Psoas muscle (tissue), 8 donors: Measurements from ENCODE around the gene RFC2. TPM values are rescaled to one million over a fixed set of nuclear protein-coding genes. Genes with fewer than 3 reads are reported as not detected.

Experiments used
- ATAC-seq, 4 donors: fragments of 200-7000 bp; cut with Tn5 transposase; one replicate each; pipeline ENCODE4 v1.9.1; 2020; ENCODE audit warnings: moderate library complexity in 3 of 4, mild to moderate bottlenecking in 2 of 4
- DNase-seq, 2 donors: peaks; one replicate each; pipeline ENCODE4 v3.0.0-alpha.2; 2020
- H3K27ac ChIP-seq: fragments of 200-600 bp; one replicate; pipeline ENCODE4 v1.8.0; 2022
- H3K27me3 ChIP-seq, 3 donors: fragments of 200-600 bp in 1 of 3; one replicate each; pipeline versions ENCODE4 v1.6.1 to v1.8.0; 2013 to 2022; ENCODE audit warnings: low read length in 2 of 3, mild to moderate bottlenecking in 2 of 3, moderate library complexity in 1 of 3; ENCODE audit not compliant: insufficient read depth in 3 of 3
- H3K36me3 ChIP-seq, 2 donors: fragments of 200-600 bp in 1 of 2; one replicate each; pipeline versions ENCODE4 v1.6.1 to v1.8.0; 2013 to 2022; ENCODE audit warnings: low read depth in 1 of 2, mild to moderate bottlenecking in 1 of 2, moderate library complexity in 1 of 2; ENCODE audit not compliant: insufficient read depth in 1 of 2
- H3K4me1 ChIP-seq: fragments of 200-600 bp; one replicate; pipeline ENCODE4 v1.8.0; 2022
- H3K4me3 ChIP-seq: fragments of 200-600 bp; one replicate; pipeline ENCODE4 v1.8.0; 2022; ENCODE audit warnings: mild to moderate bottlenecking
- H3K9me3 ChIP-seq: fragments of 200-600 bp; one replicate; pipeline ENCODE4 v1.8.0; 2022
- CTCF ChIP-seq: fragments of 200-600 bp; IDR thresholded peaks from one replicate; pipeline ENCODE4 v1.8.0; 2022; ENCODE audit warnings: antibody characterized with exemption
- WGBS, 3 donors: extraction: QIAGEN DNeasy Blood & Tissue Kit; methylation state at CpG; one replicate each; pipeline versions ENCODE4 v1.1.6 to v1.1.7; 2013; 5-methylcytosine and 5-hydroxymethylcytosine counted together
- intact Hi-C, 2 donors: fragments of 100-400 bp; cut with DNase I; formaldehyde crosslinking; loops; one replicate each; pipeline versions ENCODE4 v1.11.0 to v1.14.2; 2022
- polyA plus RNA-seq, 3 donors: library from polyadenylated mRNA; stranded (reverse); fragments of 200-250 nt; gene quantifications; one replicate each; pipeline ENCODE4 v1.2.3, GENCODE V29; 2013
- total RNA-seq, 4 donors: library from RNA; stranded (reverse); fragmentation: NEBNext Ultra II Directional in 2 of 4; extraction: Animal tissue kit (Norgen Biotek cat#: 25700) in 2 of 4; gene quantifications; one replicate each; pipeline versions ENCODE4 v1.2.1 to v1.2.4, GENCODE V29; 2021 to 2023
- donor health status: healthy with polysubstance abuse.
- donor health status: DM: no; HTN: no; CAD: no; lungs with moderate emphysema.
- donor health status: Bipolar disorder and iron deficiency.
- donor health status: healthy.
- donor health status: DM: yes; HTN: yes; CAD: no.
- donor health status: DM: no; HTN: no; CAD: no.
- donor health status: DM: no; HTN: no; CAD: no.
- donor health status: DM: yes; HTN: yes; CAD: no.

RFC2 gene
- total and polyA plus RNA-seq, 7 donors, result 13.7 to 25.8 (median 19.8) TPM

GRCh38 chr7:74291535-74291934 lies 37.3 kb upstream of the RFC2 start:
- Histone ChIP-seq H3K27me3 (peaks cover 0 to 4% (median 2%) of the 10 kb centered on the region in 3 donors), H3K27ac (no peak overlapping the region), H3K9me3 (no peaks in the 10 kb centered on the region), H3K4me1 (peaks cover 4% of the 10 kb centered on the region), H3K4me3 (no peak overlapping the region), H3K36me3 (no peaks in the 10 kb centered on the region)
- no peak for ATAC-seq
- intact Hi-C loops, result no loop called here
- 53 to 84% (median 72%) methylated on average over 5 of the region's 5 CpGs for WGBS, 3 donors
- no peak for TF ChIP-seq CTCF
- DNase-seq, result no peak

- H3K27ac ChIP-seq, result no peak overlapping the region
- no peak for TF ChIP-seq CTCF
- peaks cover 4% of the 10 kb centered on the region for H3K4me1 ChIP-seq
- intact Hi-C loops, result no loop called here
- 67 to 77% (median 77%) methylated on average over 9 to 10 of the region's 10 CpGs for WGBS, 3 donors
- H3K27me3 ChIP-seq, result peaks cover 0 to 4% (median 2%) of the 10 kb centered on the region in 3 donors
- no peak for ATAC-seq
- H3K9me3 ChIP-seq, result no peaks in the 10 kb centered on the region
- peak overlapping the region; percentile 70 for H3K4me3 ChIP-seq
- H3K36me3 ChIP-seq, result no peaks in the 10 kb centered on the region
- DNase-seq, result no peak
Observed at GRCh38 chr7:74290981-74291441, 36.8 kb upstream of the RFC2 start.

GRCh38 chr7:74290553-74290950 lies 36.4 kb upstream of the RFC2 start:
- TF ChIP-seq CTCF, result no peak
- intact Hi-C loops, result no loop called here
- 28 to 37% (median 36%) methylated on average over 7 to 9 of the region's 9 CpGs for WGBS, 3 donors
- Histone ChIP-seq H3K4me1 (peaks cover 4% of the 10 kb centered on the region), H3K4me3 (peak overlapping the region; percentile 70), H3K36me3 (no peaks in the 10 kb centered on the region), H3K27ac (no peak overlapping the region), H3K9me3 (no peaks in the 10 kb centered on the region), H3K27me3 (peaks cover 0 to 4% (median 2%) of the 10 kb centered on the region in 3 donors)
- ATAC-seq (no peak), DNase-seq (no peak)

- no peaks in the 10 kb centered on the region for H3K36me3 ChIP-seq
- H3K27me3 ChIP-seq, result peaks cover 0 to 4% (median 2%) of the 10 kb centered on the region in 3 donors
- 3 to 5% (median 4%) methylated on average over 35 to 60 of the region's 60 CpGs for WGBS, 3 donors
- TF ChIP-seq CTCF, result no peak
- peak overlapping the region; percentile 70 for H3K4me3 ChIP-seq
- no peaks in the 10 kb centered on the region for H3K9me3 ChIP-seq
- ATAC-seq (peak in 2 of 4 donors; percentile 18 to 35), DNase-seq (peak; percentile 47 to 61)
- peaks cover 4% of the 10 kb centered on the region for H3K4me1 ChIP-seq
- no peak overlapping the region for H3K27ac ChIP-seq
- intact Hi-C loops, result loop anchor here in 1 of 2 donors (2.0 kb wide), 1 partner anchor 19 kb away; no protein-coding TSS in a partner anchor
Observed at GRCh38 chr7:74289659-74290552, 35.7 kb upstream of the RFC2 start.
